Testis (tissue), 2 donors: Measurements from ENCODE around the gene PHF21A.

Source experiments
- CTCF ChIP-seq, 3 experiments: fragments of 450-650 bp in 2 of 3; fragments of 200-600 bp in 1 of 3; sonication (generic) in 1 of 3; IDR thresholded peaks; one replicate each; pipeline ENCODE4 v1.5.1; 2016 to 2019; ENCODE audit warnings: antibody characterized with exemption in 3 of 3, mild to moderate bottlenecking in 2 of 3, moderate library complexity in 1 of 3
- POLR2A ChIP-seq: fragments of 450-650 bp; IDR thresholded peaks from one replicate; pipeline ENCODE4 v1.6.1; 2017; ENCODE audit warnings: antibody characterized with exemption, mild to moderate bottlenecking, moderate library complexity

DNA sequence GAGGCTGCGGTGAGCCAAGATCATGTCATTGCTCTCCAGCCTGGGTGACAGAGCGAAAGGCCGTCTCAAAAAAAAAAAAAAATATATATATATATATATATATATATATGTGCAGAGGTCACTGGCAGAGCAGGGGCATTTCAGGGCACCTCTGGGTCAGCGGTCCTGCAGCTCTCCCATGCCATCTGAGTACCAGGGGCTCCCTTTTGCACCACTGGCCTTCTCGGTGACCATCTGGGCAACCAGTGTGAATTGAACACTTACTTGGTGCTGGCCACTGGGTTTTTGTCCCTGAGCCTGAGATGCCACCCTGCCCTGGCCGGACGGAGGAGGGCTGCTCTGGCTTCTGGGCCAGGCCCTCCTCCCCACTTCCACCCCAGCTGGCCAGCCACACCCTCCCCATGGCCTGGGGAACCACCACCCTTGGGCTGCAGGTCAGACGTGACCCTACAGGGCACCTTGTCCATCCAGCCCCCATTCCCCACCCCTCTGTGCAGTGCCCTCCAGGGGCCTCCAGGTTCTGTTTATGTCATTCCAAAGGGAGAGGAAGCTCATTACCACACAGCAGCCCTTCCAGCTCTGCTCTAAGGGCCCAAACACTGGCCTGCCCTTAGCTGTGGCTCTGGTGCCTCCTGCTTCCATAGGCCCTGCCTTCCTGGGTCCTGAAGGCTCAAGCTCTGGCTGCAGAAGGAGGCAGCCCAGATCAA, 225.5 kb downstream of the PHF21A start:
- no peak for TF ChIP-seq CTCF (IDR thresholded peaks at IDR 0.05)
- no peak for TF ChIP-seq POLR2A
